ENCODE data around the gene NGRN.

The NGRN gene

DNA sequence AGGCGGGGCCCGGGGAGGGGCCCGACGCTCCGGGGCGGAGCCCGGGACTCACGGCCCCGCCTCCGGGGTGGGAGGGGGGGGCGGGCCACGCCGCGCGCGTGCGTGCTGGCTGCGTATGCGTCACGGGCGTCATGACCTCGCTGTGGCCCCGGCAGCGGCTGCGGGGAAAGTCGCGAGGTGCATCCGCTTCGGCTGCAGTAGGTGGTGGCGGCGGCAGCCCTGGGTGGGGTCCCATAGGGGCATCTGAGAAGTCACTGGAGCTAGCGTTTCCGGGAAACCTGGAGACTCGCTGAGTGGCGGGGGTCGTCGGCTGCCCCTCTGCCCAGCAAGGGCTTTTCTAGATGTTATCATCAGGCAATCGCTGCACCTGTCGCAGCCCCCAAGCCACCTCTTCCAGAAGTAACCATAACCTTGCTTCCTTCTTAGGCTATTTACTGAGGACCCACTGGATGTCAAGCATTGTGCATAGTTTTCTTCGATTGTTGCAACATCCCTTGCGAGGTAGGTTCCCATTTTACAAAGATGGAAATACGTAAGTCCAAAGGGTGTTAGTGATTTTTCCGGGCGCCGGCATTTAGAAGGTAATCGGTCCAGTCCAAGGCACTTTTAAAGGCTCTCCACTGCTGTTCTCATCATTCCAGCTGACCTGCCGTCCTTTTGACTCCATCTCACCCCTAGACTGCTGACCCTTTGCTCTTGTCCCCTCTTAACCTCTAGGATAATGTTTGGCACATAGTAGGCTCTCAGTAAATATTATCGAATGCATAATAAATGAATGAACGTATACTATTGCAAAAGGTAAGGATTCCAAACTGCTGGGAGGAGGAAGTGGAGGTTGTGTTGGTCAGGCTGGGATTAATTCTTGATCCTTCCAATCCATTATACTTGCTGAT is 31.1 kb upstream of the NGRN start, which contains the start of gene GDPGP1:
TSS of gene GDPGP1 (plus strand) at position 114 of the 893 bp plus-strand sequence. CDS start 6,700 bp downstream, outside the sequence.
- peak within 1 kb of the TSS; percentile 99 for H3K27ac ChIP-seq (ENCODE audit: low read depth in 2 of 2, low read length in 2 of 2)
- peak within 1 kb of the TSS; percentile 90 to 97 for H3K4me3 ChIP-seq (ENCODE audit: low read length in 2 of 2)
- peak within 1 kb of the TSS; percentile 84 to 98 for H3K9ac ChIP-seq (ENCODE audit: low read depth in 1 of 2, low read length in 2 of 2)
- peaks cover 39 to 47% of the 10 kb centered on the region in 2 donors for H3K4me1 ChIP-seq (ENCODE audit: control insufficient read depth in 2 of 2, insufficient read depth in 2 of 2, low read length in 2 of 2)
- peaks cover 26 to 38% of the 10 kb centered on the region in 2 donors for H3K36me3 ChIP-seq (ENCODE audit: control insufficient read depth in 2 of 2, insufficient read depth in 2 of 2, low read length in 2 of 2)
- H3K9me3 ChIP-seq (ENCODE audit: control insufficient read depth in 2 of 2, low read length in 2 of 2), result no peaks in the 10 kb centered on the region
- no peaks in the 10 kb centered on the region for H3K27me3 ChIP-seq (ENCODE audit: control insufficient read depth in 2 of 2, insufficient read depth in 2 of 2, low read length in 2 of 2)

DNA sequence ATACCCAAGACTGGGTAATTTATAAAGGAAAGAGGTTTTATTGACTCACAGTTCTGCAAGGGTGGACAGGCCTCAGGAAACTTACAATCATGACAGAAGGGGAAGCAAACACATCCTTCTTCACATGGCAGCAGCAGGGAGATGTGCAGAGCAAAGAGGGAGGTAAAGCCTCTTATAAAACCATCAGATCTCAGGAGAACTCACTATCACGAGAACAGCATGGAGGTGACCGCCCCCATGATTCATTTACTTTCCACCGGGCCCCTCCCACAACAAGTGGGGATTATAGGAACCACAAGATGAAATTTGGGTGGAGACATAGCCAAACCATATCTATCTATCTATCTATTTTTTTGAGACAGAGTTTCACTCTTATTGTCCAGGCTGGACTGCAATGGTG is 26.1 kb upstream of the NGRN start:
- H3K9ac ChIP-seq (ENCODE audit: low read depth in 1 of 2, low read length in 2 of 2), result no peak overlapping the region
- no peaks in the 10 kb centered on the region for H3K9me3 ChIP-seq (ENCODE audit: control insufficient read depth in 2 of 2, low read length in 2 of 2)
- no peak overlapping the region for H3K27ac ChIP-seq (ENCODE audit: low read depth in 2 of 2, low read length in 2 of 2)
- no peak overlapping the region for H3K4me3 ChIP-seq (ENCODE audit: low read length in 2 of 2)
- peaks cover 6 to 7% of the 10 kb centered on the region in 2 donors for H3K4me1 ChIP-seq (ENCODE audit: control insufficient read depth in 2 of 2, insufficient read depth in 2 of 2, low read length in 2 of 2)
- peaks cover 28 to 32% of the 10 kb centered on the region in 2 donors for H3K36me3 ChIP-seq (ENCODE audit: control insufficient read depth in 2 of 2, insufficient read depth in 2 of 2, low read length in 2 of 2)
- H3K27me3 ChIP-seq (ENCODE audit: control insufficient read depth in 2 of 2, insufficient read depth in 2 of 2, low read length in 2 of 2), result no peaks in the 10 kb centered on the region

DNA sequence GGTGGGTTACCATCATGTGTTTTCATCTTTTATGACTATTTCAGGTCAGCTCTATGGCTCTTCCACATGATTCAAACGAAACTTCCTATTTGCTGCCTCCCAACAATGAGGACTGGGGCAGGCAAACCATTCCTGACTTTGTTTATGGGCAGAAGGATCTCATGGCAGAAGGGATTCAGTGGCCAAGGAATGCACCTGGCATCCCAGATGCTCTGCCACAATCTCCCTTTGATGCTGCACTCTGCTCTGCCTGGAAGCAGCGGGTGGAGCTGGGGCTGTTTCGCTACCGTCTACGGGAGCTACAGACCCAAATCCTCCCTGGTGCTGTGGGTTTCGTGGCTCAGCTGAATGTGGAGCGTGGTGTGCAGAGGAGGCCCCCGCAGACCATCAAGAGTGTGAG is 24.6 kb upstream of the NGRN start:
- Histone ChIP-seq H3K9ac (ENCODE audit: low read depth in 1 of 2, low read length in 2 of 2) (no peak overlapping the region), H3K27ac (ENCODE audit: low read depth in 2 of 2, low read length in 2 of 2) (no peak overlapping the region), H3K4me3 (ENCODE audit: low read length in 2 of 2) (no peak overlapping the region), H3K4me1 (ENCODE audit: control insufficient read depth in 2 of 2, insufficient read depth in 2 of 2, low read length in 2 of 2) (no peaks in the 10 kb centered on the region), H3K36me3 (ENCODE audit: control insufficient read depth in 2 of 2, insufficient read depth in 2 of 2, low read length in 2 of 2) (peaks cover 28 to 32% of the 10 kb centered on the region in 2 donors), H3K9me3 (ENCODE audit: control insufficient read depth in 2 of 2, low read length in 2 of 2) (no peaks in the 10 kb centered on the region), H3K27me3 (ENCODE audit: control insufficient read depth in 2 of 2, insufficient read depth in 2 of 2, low read length in 2 of 2) (no peaks in the 10 kb centered on the region)

DNA sequence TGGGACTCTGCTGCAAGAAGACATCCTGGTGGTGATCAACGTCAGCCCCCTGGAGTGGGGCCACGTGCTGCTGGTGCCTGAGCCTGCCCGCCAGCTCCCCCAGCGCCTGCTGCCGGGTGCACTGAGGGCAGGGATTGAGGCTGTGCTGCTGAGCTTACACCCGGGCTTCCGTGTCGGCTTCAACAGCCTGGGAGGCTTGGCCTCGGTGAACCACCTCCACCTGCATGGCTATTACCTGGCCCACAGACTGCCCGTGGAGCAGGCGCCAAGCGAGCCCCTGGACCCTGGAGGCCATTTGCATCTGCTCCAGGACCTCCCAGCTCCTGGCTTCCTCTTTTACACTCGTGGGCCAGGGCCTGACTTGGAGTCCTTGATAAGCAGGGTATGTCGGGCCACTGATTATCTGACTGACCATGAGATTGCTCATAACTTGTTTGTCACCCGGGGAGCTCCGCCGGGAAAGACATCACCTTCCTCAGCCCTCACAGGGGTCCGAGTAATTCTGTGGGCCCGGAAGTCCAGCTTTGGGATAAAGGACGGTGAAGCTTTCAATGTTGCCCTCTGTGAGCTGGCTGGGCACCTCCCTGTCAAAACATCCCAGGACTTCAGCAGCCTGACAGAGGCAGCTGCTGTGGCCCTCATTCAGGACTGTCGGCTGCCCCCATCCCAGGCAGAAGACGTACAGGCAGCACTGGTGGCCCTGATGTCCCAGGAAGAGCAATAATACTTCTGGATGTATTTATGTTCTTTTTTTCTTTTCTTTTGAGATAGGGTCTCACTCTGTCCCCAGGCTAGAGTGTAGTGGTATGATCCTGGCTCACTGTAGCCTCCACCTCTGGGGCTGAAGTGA is 23.9 kb upstream of the NGRN start:
- H3K27me3 ChIP-seq (ENCODE audit: control insufficient read depth in 2 of 2, insufficient read depth in 2 of 2, low read length in 2 of 2), result no peaks in the 10 kb centered on the region
- peaks cover 28 to 32% of the 10 kb centered on the region in 2 donors for H3K36me3 ChIP-seq (ENCODE audit: control insufficient read depth in 2 of 2, insufficient read depth in 2 of 2, low read length in 2 of 2)
- no peak overlapping the region for H3K27ac ChIP-seq (ENCODE audit: low read depth in 2 of 2, low read length in 2 of 2)
- no peaks in the 10 kb centered on the region for H3K9me3 ChIP-seq (ENCODE audit: control insufficient read depth in 2 of 2, low read length in 2 of 2)
- no peak overlapping the region for H3K4me3 ChIP-seq (ENCODE audit: low read length in 2 of 2)
- H3K4me1 ChIP-seq (ENCODE audit: control insufficient read depth in 2 of 2, insufficient read depth in 2 of 2, low read length in 2 of 2), result no peaks in the 10 kb centered on the region
- H3K9ac ChIP-seq (ENCODE audit: low read depth in 1 of 2, low read length in 2 of 2), result no peak overlapping the region

DNA sequence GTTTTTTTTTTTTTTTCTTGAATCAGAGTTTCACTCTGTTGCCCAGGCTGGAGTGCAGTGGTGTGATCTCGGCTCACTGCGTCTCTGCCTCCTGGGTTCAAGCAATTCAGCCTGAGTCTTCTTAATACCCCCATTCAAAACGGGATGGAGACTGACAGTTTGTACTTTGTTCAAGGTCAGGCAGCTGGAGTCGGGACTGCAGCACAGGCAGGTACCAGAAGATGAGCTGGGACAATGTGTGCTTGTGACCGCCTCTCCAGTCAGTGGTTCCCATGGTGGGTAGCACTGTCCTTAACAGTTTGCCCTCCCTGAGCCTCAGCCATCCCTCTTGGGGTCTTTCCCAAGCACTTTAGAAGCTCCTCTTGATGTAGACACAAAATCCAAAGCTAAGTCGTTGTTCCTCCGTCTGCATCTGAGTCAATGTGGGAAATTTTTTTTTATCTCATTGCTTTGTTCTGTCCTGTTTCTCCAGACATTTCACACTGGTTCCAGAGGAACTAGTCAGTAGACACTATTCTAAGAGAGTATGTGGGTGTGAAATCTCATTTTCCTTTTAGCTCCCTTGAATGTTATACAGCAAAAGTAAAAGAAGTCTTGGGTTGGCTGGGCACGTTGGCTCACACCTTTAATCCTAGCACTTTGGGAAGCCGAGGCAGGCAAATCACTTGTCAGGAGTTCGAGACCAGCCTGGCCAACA is 21.4 kb upstream of the NGRN start:
- no peaks in the 10 kb centered on the region for H3K27me3 ChIP-seq (ENCODE audit: control insufficient read depth in 2 of 2, insufficient read depth in 2 of 2, low read length in 2 of 2)
- peaks cover 3 to 4% of the 10 kb centered on the region in 2 donors for H3K4me1 ChIP-seq (ENCODE audit: control insufficient read depth in 2 of 2, insufficient read depth in 2 of 2, low read length in 2 of 2)
- no peak overlapping the region for H3K9ac ChIP-seq (ENCODE audit: low read depth in 1 of 2, low read length in 2 of 2)
- H3K4me3 ChIP-seq (ENCODE audit: low read length in 2 of 2), result no peak overlapping the region
- H3K36me3 ChIP-seq (ENCODE audit: control insufficient read depth in 2 of 2, insufficient read depth in 2 of 2, low read length in 2 of 2), result peaks cover 16 to 17% of the 10 kb centered on the region in 2 donors
- no peak overlapping the region for H3K27ac ChIP-seq (ENCODE audit: low read depth in 2 of 2, low read length in 2 of 2)
- H3K9me3 ChIP-seq (ENCODE audit: control insufficient read depth in 2 of 2, low read length in 2 of 2), result no peaks in the 10 kb centered on the region

DNA sequence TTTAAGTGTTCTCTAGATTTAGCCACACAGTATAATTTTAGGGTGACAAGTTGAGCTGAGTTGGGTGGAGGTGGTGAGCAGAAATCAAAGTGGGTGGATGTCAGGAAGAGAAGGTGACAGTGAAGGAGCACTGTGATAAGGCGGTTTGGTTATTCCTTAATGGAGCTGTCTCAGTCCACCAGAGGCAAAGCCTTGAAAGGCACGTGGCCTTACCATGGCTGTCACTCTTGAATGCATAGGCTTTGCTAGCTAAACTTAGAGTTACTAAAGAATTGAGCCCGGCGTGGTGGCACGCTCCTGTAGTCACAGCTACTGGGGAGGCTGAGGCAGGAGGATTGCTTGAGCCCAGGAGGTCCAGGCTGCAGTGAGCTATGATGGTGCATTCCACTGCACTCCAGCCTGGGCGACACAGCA is 16.7 kb upstream of the NGRN start:
- Histone ChIP-seq H3K9ac (ENCODE audit: low read depth in 1 of 2, low read length in 2 of 2) (peak overlapping the region in 1 of 2 donors; percentile 73), H3K36me3 (ENCODE audit: control insufficient read depth in 2 of 2, insufficient read depth in 2 of 2, low read length in 2 of 2) (no peaks in the 10 kb centered on the region), H3K27ac (ENCODE audit: low read depth in 2 of 2, low read length in 2 of 2) (peak overlapping the region in 1 of 2 donors; percentile 56), H3K9me3 (ENCODE audit: control insufficient read depth in 2 of 2, low read length in 2 of 2) (no peaks in the 10 kb centered on the region), H3K27me3 (ENCODE audit: control insufficient read depth in 2 of 2, insufficient read depth in 2 of 2, low read length in 2 of 2) (no peaks in the 10 kb centered on the region), H3K4me3 (ENCODE audit: low read length in 2 of 2) (peak overlapping the region; percentile 76 to 88), H3K4me1 (ENCODE audit: control insufficient read depth in 2 of 2, insufficient read depth in 2 of 2, low read length in 2 of 2) (peaks cover 6 to 7% of the 10 kb centered on the region in 2 donors)

DNA sequence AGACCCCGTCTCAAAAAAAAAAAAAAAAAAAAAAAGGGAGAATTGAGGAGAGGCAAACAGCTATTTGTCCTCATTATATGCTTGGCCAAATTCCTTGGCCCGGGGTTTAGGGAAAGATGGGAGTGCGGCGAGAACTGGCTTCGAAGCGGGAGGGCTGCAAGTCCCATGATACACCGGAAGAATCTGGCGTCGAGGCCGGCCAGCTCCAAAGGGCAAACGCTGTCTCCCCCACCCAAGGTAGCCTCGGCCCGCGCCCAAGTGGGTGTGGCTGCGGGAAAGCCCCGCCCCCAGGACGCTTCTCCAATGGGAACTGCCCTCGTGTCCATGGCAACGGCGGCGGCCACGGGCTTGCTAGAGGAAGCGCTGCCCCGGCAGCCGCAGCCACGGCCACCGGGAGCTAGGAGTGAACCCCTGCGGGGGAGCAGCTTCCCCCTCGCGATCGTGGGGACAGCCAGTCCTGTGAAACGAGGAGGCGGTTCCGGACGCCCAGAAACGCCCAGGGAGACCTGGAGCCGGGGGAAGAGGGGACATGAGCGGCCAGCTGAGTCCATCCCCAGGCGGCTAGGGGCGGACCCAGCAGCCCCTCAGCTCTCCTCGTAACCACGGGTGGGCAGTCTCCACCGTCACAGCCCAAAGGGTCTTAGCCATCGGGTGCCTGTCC is 16.1 kb upstream of the NGRN start, which contains the start of gene TTLL13:
TSS of gene TTLL13 (plus strand) at position 354 of the 661 bp plus-strand sequence. CDS start 1,075 bp downstream, outside the sequence.
- peak within 1 kb of the TSS; percentile 76 to 88 for H3K4me3 ChIP-seq (ENCODE audit: low read length in 2 of 2)
- H3K27me3 ChIP-seq (ENCODE audit: control insufficient read depth in 2 of 2, insufficient read depth in 2 of 2, low read length in 2 of 2), result no peaks in the 10 kb centered on the region
- H3K4me1 ChIP-seq (ENCODE audit: control insufficient read depth in 2 of 2, insufficient read depth in 2 of 2, low read length in 2 of 2), result peaks cover 6 to 7% of the 10 kb centered on the region in 2 donors
- no peaks in the 10 kb centered on the region for H3K9me3 ChIP-seq (ENCODE audit: control insufficient read depth in 2 of 2, low read length in 2 of 2)
- no peaks in the 10 kb centered on the region for H3K36me3 ChIP-seq (ENCODE audit: control insufficient read depth in 2 of 2, insufficient read depth in 2 of 2, low read length in 2 of 2)
- peak within 1 kb of the TSS; percentile 68 to 73 for H3K9ac ChIP-seq (ENCODE audit: low read depth in 1 of 2, low read length in 2 of 2)
- peak within 1 kb of the TSS; percentile 30 to 56 for H3K27ac ChIP-seq (ENCODE audit: low read depth in 2 of 2, low read length in 2 of 2)

DNA sequence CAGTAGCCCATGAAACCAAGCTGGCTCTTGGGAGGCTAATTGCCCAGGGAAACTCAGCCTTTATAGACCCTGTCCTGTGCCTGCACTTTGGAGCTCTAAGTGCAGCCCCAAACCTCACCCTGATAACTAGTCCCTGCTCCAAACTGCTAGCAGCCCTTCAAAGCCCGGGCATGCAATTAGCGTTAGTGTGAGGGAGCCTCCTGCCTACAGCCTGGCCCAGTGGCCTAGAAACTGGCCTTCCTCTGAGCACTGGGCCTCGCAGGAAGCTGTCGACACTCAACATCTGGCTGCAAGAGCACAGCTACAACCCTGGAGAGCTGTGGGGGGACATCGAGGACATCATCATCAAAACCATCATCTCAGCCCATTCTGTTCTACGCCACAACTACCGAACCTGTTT is 7.7 kb upstream of the NGRN start:
- Histone ChIP-seq H3K9me3 (ENCODE audit: control insufficient read depth in 2 of 2, low read length in 2 of 2) (no peaks in the 10 kb centered on the region), H3K27ac (ENCODE audit: low read depth in 2 of 2, low read length in 2 of 2) (no peak overlapping the region), H3K36me3 (ENCODE audit: control insufficient read depth in 2 of 2, insufficient read depth in 2 of 2, low read length in 2 of 2) (no peaks in the 10 kb centered on the region), H3K4me1 (ENCODE audit: control insufficient read depth in 2 of 2, insufficient read depth in 2 of 2, low read length in 2 of 2) (peaks cover 0 to 10% of the 10 kb centered on the region in 2 donors), H3K27me3 (ENCODE audit: control insufficient read depth in 2 of 2, insufficient read depth in 2 of 2, low read length in 2 of 2) (no peaks in the 10 kb centered on the region), H3K9ac (ENCODE audit: low read depth in 1 of 2, low read length in 2 of 2) (no peak overlapping the region), H3K4me3 (ENCODE audit: low read length in 2 of 2) (no peak overlapping the region)

DNA sequence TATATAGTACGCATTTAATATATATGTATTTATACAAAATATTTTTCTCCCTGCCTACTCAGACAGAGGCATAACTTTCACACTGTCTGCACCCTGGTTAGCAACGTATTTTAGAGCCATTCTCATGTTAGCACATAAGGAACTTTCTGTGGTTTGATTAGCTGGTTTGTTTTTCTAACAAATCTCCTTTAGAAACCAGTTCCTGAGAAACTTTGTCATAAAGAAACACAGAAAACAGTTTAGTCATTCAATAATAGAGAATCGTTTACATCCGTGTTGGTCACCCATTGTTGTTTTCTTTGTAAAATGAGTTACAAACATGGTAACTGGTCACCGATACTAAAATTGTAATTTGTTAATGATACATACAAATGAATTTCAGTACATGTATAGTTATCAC is 5.9 kb upstream of the NGRN start:
- Histone ChIP-seq H3K9ac (ENCODE audit: low read depth in 1 of 2, low read length in 2 of 2) (no peak overlapping the region), H3K9me3 (ENCODE audit: control insufficient read depth in 2 of 2, low read length in 2 of 2) (no peaks in the 10 kb centered on the region), H3K4me1 (ENCODE audit: control insufficient read depth in 2 of 2, insufficient read depth in 2 of 2, low read length in 2 of 2) (peaks cover 5 to 18% of the 10 kb centered on the region in 2 donors), H3K27me3 (ENCODE audit: control insufficient read depth in 2 of 2, insufficient read depth in 2 of 2, low read length in 2 of 2) (no peaks in the 10 kb centered on the region), H3K4me3 (ENCODE audit: low read length in 2 of 2) (no peak overlapping the region), H3K36me3 (ENCODE audit: control insufficient read depth in 2 of 2, insufficient read depth in 2 of 2, low read length in 2 of 2) (no peaks in the 10 kb centered on the region), H3K27ac (ENCODE audit: low read depth in 2 of 2, low read length in 2 of 2) (no peak overlapping the region)
